ENCODE data around the gene BOLA2B. TPM values are rescaled to one million over a fixed set of nuclear protein-coding genes. Genes with fewer than 3 reads are reported as not detected.

The BOLA2B gene
- polyA plus RNA-seq, 1 of the 3 experiments (the other 2 are of a cell fraction) = 726 TPM

GRCh38 chr16:30166202-30166902, 27.1 kb downstream of the BOLA2B start:
- CTCF ChIA-PET = no interaction called here

More at GRCh38 chr16:30166202-30166902, 27.1 kb downstream of the BOLA2B start:
- no peaks in the 10 kb centered on the region for H3K9me2 ChIP-seq
- no peaks in the 10 kb centered on the region for H3K9me3 ChIP-seq
- no peak overlapping the region for H3K9ac ChIP-seq
- no peaks in the 10 kb centered on the region for H3K79me2 ChIP-seq (ENCODE audit: insufficient read depth)
- no peak for TF ChIP-seq RCOR1 (IDR thresholded peaks at IDR 0.05; ENCODE audit: low read length)
- no peak for TF ChIP-seq EP300 (IDR thresholded peaks at IDR 0.05; ENCODE audit: borderline replicate concordance in 1 of 2, low read depth in 1 of 2, low read length in 1 of 2)
- TF ChIP-seq EZH2phosphoT487 (IDR thresholded peaks at IDR 0.05; ENCODE audit: borderline replicate concordance, low read depth) = no peak
- TF ChIP-seq, protein P1, sequence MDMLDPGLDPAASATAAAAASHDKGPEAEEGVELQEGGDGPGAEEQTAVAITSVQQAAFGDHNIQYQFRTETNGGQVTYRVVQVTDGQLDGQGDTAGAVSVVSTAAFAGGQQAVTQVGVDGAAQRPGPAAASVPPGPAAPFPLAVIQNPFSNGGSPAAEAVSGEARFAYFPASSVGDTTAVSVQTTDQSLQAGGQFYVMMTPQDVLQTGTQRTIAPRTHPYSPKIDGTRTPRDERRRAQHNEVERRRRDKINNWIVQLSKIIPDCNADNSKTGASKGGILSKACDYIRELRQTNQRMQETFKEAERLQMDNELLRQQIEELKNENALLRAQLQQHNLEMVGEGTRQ (IDR thresholded peaks at IDR 0.05; ENCODE audit: borderline replicate concordance, low read depth, low read length) = no peak
- no peak for TF ChIP-seq TAF1 (IDR thresholded peaks at IDR 0.05; ENCODE audit: borderline replicate concordance, low read depth, low read length)
- TF ChIP-seq FOXM1 (IDR thresholded peaks at IDR 0.05; ENCODE audit: low read depth) = no peak
- TF ChIP-seq PBX3 (IDR thresholded peaks at IDR 0.05) = no peak
- TF ChIP-seq MEF2A (IDR thresholded peaks at IDR 0.05; ENCODE audit: borderline replicate concordance, low read depth) = no peak
- TF ChIP-seq FOSL2 (IDR thresholded peaks at IDR 0.05; ENCODE audit: borderline replicate concordance, low read depth) = no peak
- no peak for TF ChIP-seq CHD2 (IDR thresholded peaks at IDR 0.05; ENCODE audit: low read length, partially characterized antibody)
- TF ChIP-seq NFIC (IDR thresholded peaks at IDR 0.05; ENCODE audit: borderline replicate concordance) = no peak
- no peak for TF ChIP-seq SIN3A (IDR thresholded peaks at IDR 0.05; ENCODE audit: borderline replicate concordance, low read depth, low read length)
- no peak for TF ChIP-seq GABPA (IDR thresholded peaks at IDR 0.05; ENCODE audit: low read depth)
- TF ChIP-seq IRF3 (IDR thresholded peaks at IDR 0.05; ENCODE audit: low read depth, low read length) = no peak
- TF ChIP-seq, protein P2, sequence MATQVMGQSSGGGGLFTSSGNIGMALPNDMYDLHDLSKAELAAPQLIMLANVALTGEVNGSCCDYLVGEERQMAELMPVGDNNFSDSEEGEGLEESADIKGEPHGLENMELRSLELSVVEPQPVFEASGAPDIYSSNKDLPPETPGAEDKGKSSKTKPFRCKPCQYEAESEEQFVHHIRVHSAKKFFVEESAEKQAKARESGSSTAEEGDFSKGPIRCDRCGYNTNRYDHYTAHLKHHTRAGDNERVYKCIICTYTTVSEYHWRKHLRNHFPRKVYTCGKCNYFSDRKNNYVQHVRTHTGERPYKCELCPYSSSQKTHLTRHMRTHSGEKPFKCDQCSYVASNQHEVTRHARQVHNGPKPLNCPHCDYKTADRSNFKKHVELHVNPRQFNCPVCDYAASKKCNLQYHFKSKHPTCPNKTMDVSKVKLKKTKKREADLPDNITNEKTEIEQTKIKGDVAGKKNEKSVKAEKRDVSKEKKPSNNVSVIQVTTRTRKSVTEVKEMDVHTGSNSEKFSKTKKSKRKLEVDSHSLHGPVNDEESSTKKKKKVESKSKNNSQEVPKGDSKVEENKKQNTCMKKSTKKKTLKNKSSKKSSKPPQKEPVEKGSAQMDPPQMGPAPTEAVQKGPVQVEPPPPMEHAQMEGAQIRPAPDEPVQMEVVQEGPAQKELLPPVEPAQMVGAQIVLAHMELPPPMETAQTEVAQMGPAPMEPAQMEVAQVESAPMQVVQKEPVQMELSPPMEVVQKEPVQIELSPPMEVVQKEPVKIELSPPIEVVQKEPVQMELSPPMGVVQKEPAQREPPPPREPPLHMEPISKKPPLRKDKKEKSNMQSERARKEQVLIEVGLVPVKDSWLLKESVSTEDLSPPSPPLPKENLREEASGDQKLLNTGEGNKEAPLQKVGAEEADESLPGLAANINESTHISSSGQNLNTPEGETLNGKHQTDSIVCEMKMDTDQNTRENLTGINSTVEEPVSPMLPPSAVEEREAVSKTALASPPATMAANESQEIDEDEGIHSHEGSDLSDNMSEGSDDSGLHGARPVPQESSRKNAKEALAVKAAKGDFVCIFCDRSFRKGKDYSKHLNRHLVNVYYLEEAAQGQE (IDR thresholded peaks at IDR 0.05; ENCODE audit: low read depth, low read length) = no peak
- no peak for TF ChIP-seq JUND (IDR thresholded peaks at IDR 0.05)
- TF ChIP-seq FOXJ3 (CRISPR knock-in tag; IDR thresholded peaks at IDR 0.05) = no peak
- TF ChIP-seq TCF12 (IDR thresholded peaks at IDR 0.05) = no peak
- TF ChIP-seq, protein P3, sequence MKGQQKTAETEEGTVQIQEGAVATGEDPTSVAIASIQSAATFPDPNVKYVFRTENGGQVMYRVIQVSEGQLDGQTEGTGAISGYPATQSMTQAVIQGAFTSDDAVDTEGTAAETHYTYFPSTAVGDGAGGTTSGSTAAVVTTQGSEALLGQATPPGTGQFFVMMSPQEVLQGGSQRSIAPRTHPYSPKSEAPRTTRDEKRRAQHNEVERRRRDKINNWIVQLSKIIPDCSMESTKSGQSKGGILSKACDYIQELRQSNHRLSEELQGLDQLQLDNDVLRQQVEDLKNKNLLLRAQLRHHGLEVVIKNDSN (IDR thresholded peaks at IDR 0.05; ENCODE audit: borderline replicate concordance, low read depth) = no peak
- TF ChIP-seq SMC3 (IDR thresholded peaks at IDR 0.05; ENCODE audit: low read depth, low read length) = no peak
- 89% methylated on average over 11 of the region's 11 CpGs for WGBS (ENCODE audit: low lambda C conversion rate)
- H3K27me3 ChIP-seq (ENCODE audit: insufficient read depth) = no peaks in the 10 kb centered on the region
- no peaks in the 10 kb centered on the region for H4K20me1 ChIP-seq (ENCODE audit: insufficient read depth)
- no peaks in the 10 kb centered on the region for H3F3A ChIP-seq (replicated peaks; ENCODE audit: insufficient read depth)
- no peak overlapping the region for H3K27ac ChIP-seq (ENCODE audit: low read depth in 2 of 2, low read length in 1 of 2)
- POLR2A ChIA-PET = no interaction called here
- no peak for DNase-seq
- no peaks in the 10 kb centered on the region for H3K36me3 ChIP-seq (replicated peaks in 1 of 2; ENCODE audit: control insufficient read depth in 1 of 2, insufficient read depth in 2 of 2, low read length in 1 of 2)
- no peak overlapping the region for H3K4me3 ChIP-seq (ENCODE audit: low read depth in 2 of 2, low read length in 1 of 2)
- H2AFZ ChIP-seq (ENCODE audit: low read depth) = no peak overlapping the region
- no peak overlapping the region for H3K4me2 ChIP-seq
- no peaks in the 10 kb centered on the region for H3K4me1 ChIP-seq (ENCODE audit: control insufficient read depth in 1 of 2, insufficient read depth in 2 of 2, low read depth in 1 of 2, low read length in 1 of 2)

All from SK-N-SH (cell line).